B cell (primary cell): ENCODE data around the gene PSMD1. TPM values are rescaled to one million over a fixed set of nuclear protein-coding genes. Genes with fewer than 3 reads are reported as not detected.

Experiments used
- ATAC-seq: fragments of 200-7000 bp; cut with Tn5 transposase; one replicate; pipeline ENCODE4 v1.10.0; 2021; ENCODE audit warnings: low read depth, mild to moderate bottlenecking, moderate number of reproducible peaks, moderate library complexity
- CTCF ChIA-PET: fragments of 350-600 bp; sonication (Branson Sonifier 250); formaldehyde crosslinking; loops from one replicate; lab custom pipeline; 2021; ENCODE audit warnings: antibody characterized with exemption, inconsistent platforms; lab: Charles Lee
- POLR2A ChIA-PET: fragments of 350-600 bp; sonication (Branson Sonifier 250); formaldehyde crosslinking; loops from one replicate; lab custom pipeline; 2021; ENCODE audit warnings: antibody characterized with exemption; lab: Charles Lee
- DNase-seq: peaks from one replicate; pipeline ENCODE4 v3.0.0; 2013
- H2AFZ ChIP-seq: 2 replicates; pipeline ENCODE4 v1.6.1; 2012; ENCODE audit warnings: mild to moderate bottlenecking, low read depth, low read length; ENCODE audit not compliant: insufficient read depth, poor library complexity, severe bottlenecking
- H3K27ac ChIP-seq, 2 donors: 1 replicate in 1 of 2; 2 replicates in 1 of 2; pipeline ENCODE4 v1.5.1; 2012 to 2013; ENCODE audit warnings: low read length in 2 of 2, mild to moderate bottlenecking in 2 of 2, moderate library complexity in 1 of 2
- H3K27me3 ChIP-seq, 4 experiments: fragments of 200-600 bp in 1 of 4; sonication (generic) in 1 of 4; replicated peaks in 1 of 4; 1 replicate in 2 of 4; 2 replicates in 2 of 4; pipeline versions ENCODE4 v1.6.1 to v1.7.0; 2013 to 2016; ENCODE audit warnings: low read length in 3 of 4, mild to moderate bottlenecking in 2 of 4, mixed read lengths in 1 of 4, moderate library complexity in 1 of 4; ENCODE audit not compliant: insufficient read depth in 4 of 4, control insufficient read depth in 3 of 4; ENCODE audit errors: control extremely low read depth in 1 of 4
- H3K36me3 ChIP-seq, 2 experiments: replicated peaks in 1 of 2; 1 replicate in 1 of 2; 2 replicates in 1 of 2; pipeline versions ENCODE4 v1.6.1 to v1.7.1; 2013; ENCODE audit warnings: low read length in 1 of 2; ENCODE audit not compliant: insufficient read depth in 2 of 2, control insufficient read depth in 1 of 2; ENCODE audit errors: control extremely low read depth in 1 of 2, extremely low read depth in 1 of 2
- H3K4me1 ChIP-seq, 2 donors: fragments of 200-600 bp in 1 of 2; sonication (generic) in 1 of 2; 1 replicate in 1 of 2; 2 replicates in 1 of 2; pipeline versions ENCODE4 v1.5.1 to v1.6.1; 2013 to 2017; ENCODE audit warnings: low read length in 2 of 2; ENCODE audit not compliant: control insufficient read depth in 2 of 2, insufficient read depth in 2 of 2
- H3K4me2 ChIP-seq: replicated peaks from 2 replicates; pipeline ENCODE3; 2012; ENCODE audit warnings: mild to moderate bottlenecking, low read depth, low read length; ENCODE audit not compliant: poor library complexity, severe bottlenecking
- H3K4me3 ChIP-seq, 5 experiments: fragments of 200-600 bp in 1 of 5; sonication (generic) in 1 of 5; 1 replicate in 3 of 5; 2 replicates in 2 of 5; pipeline versions ENCODE4 v1.5.1 to v1.7.0; 2011 to 2016; ENCODE audit warnings: low read length in 4 of 5, mild to moderate bottlenecking in 4 of 5, low read depth in 2 of 5, control low read depth in 1 of 5, moderate library complexity in 1 of 5; ENCODE audit not compliant: insufficient read depth in 1 of 5; ENCODE audit errors: control extremely low read depth in 1 of 5, extremely low read depth in 1 of 5
- H3K79me2 ChIP-seq: fragments of 200-600 bp; sonication (generic); one replicate; pipeline ENCODE4 v1.6.0; 2016; ENCODE audit warnings: low read length; ENCODE audit not compliant: control insufficient read depth, insufficient read depth
- H3K9ac ChIP-seq: fragments of 200-600 bp; sonication (generic); 2 replicates; pipeline ENCODE4 v1.6.1; 2017; ENCODE audit warnings: mild to moderate bottlenecking, low read length, moderate library complexity
- H3K9me3 ChIP-seq, 3 donors: one replicate each; pipeline versions ENCODE4 v1.6.1 to v1.7.1; 2013; ENCODE audit warnings: low read length in 2 of 3; ENCODE audit not compliant: control insufficient read depth in 2 of 3, insufficient read depth in 1 of 3; ENCODE audit errors: control extremely low read depth in 1 of 3
- H4K20me1 ChIP-seq: 2 replicates; pipeline ENCODE4 v1.6.0; 2012; ENCODE audit warnings: mild to moderate bottlenecking, low read length; ENCODE audit not compliant: insufficient read depth, control insufficient read depth, poor library complexity, severe bottlenecking
- H3K27ac Mint-ChIP-seq: one replicate; pipeline ENCODE4 v1.8.0; 2021; ENCODE audit warnings: mixed read lengths
- H3K27me3 Mint-ChIP-seq: one replicate; pipeline ENCODE4 v1.8.0; 2021; ENCODE audit warnings: mixed read lengths
- H3K4me1 Mint-ChIP-seq: one replicate; pipeline ENCODE4 v1.8.0; 2021; ENCODE audit warnings: mixed read lengths
- H3K4me3 Mint-ChIP-seq: one replicate; pipeline ENCODE4 v1.8.0; 2021; ENCODE audit warnings: mixed read lengths
- H3K9me3 Mint-ChIP-seq: one replicate; pipeline ENCODE4 v1.8.0; 2022; ENCODE audit warnings: mixed read lengths; ENCODE audit not compliant: insufficient read depth
- CTCF ChIP-seq: fragments of 200-600 bp; IDR thresholded peaks from one replicate; pipeline ENCODE4 v1.8.0; 2022; ENCODE audit warnings: antibody characterized with exemption, mild to moderate bottlenecking
- EZH2 ChIP-seq: IDR thresholded peaks from 2 replicates; pipeline ENCODE4 v1.6.1; 2012; ENCODE audit warnings: borderline replicate concordance, low read depth, mild to moderate bottlenecking, moderate library complexity, low read length; ENCODE audit not compliant: insufficient read depth, poor library complexity, severe bottlenecking
- WGBS: methylation state at CpG from one replicate; pipeline ENCODE4 v1.1.5; 2013; ENCODE audit warnings: missing lambda C conversion rate; ENCODE audit not compliant: insufficient coverage; 5-methylcytosine and 5-hydroxymethylcytosine counted together
- intact Hi-C: fragments of 100-400 bp; cut with micrococcal nuclease; formaldehyde crosslinking; loops from one replicate; pipeline ENCODE4 v1.10.0; 2022
- polyA plus RNA-seq: library from polyadenylated mRNA; depleted of rRNA; stranded (reverse); fragments of >200 nt; gene quantifications from 2 replicates; pipeline ENCODE4 v1.2.3, GENCODE V29; 2012
- total RNA-seq, 2 donors: library from RNA; stranded (reverse); fragments of 120-200 nt in 1 of 2; gene quantifications; 1 replicate in 1 of 2; 2 replicates in 1 of 2; pipeline versions ENCODE4 v1.2.3 to v1.2.4, GENCODE V29; 2013 to 2022

PSMD1 gene
- total and polyA plus RNA-seq, 2 donors (not counting 1 experiment from before 2014, with no cell fraction given): 21.5 to 48.2 TPM

GRCh38 chr2:231126123-231126522 lies 69.5 kb downstream of the PSMD1 start:
- no peak overlapping the region for H3K27ac ChIP-seq
- TF ChIP-seq EZH2: no peak
- no peak for TF ChIP-seq CTCF
- H2AFZ ChIP-seq: no peak overlapping the region
- Mint-ChIP-seq H3K9me3 (no peaks in the 10 kb centered on the region), H3K27ac (no peak overlapping the region), H3K4me3 (no peak overlapping the region), H3K27me3 (no peaks in the 10 kb centered on the region), H3K4me1 (peaks cover 3% of the 10 kb centered on the region)
- WGBS: 100% methylated on average over 1 of the region's 7 CpGs
- DNase-seq (no peak), ATAC-seq (no peak)
- no peaks in the 10 kb centered on the region for H3K9me3 ChIP-seq
- H3K4me3 ChIP-seq: no peak overlapping the region
- ChIA-PET CTCF (interaction anchor here (0.6 to 1.5 kb wide), 2 partner anchors 22 to 233 kb away, joined by 3 read pairs; no protein-coding TSS in a partner anchor), POLR2A (no interaction called here)
- H3K4me1 ChIP-seq: no peaks in the 10 kb centered on the region
- no peaks in the 10 kb centered on the region for H3K79me2 ChIP-seq
- H3K9ac ChIP-seq: no peak overlapping the region
- H3K27me3 ChIP-seq: no peaks in the 10 kb centered on the region
- intact Hi-C loops: no loop called here
- H3K4me2 ChIP-seq: no peak overlapping the region
- H3K36me3 ChIP-seq: no peaks in the 10 kb centered on the region
- no peaks in the 10 kb centered on the region for H4K20me1 ChIP-seq

GRCh38 chr2:231127480-231127879 lies 70.8 kb downstream of the PSMD1 start:
- Histone ChIP-seq H3K27ac (no peak overlapping the region), H3K9me3 (no peaks in the 10 kb centered on the region), H3K36me3 (no peaks in the 10 kb centered on the region), H4K20me1 (no peaks in the 10 kb centered on the region), H3K27me3 (no peaks in the 10 kb centered on the region), H3K4me3 (no peak overlapping the region), H3K79me2 (no peaks in the 10 kb centered on the region), H2AFZ (no peak overlapping the region), H3K9ac (no peak overlapping the region), H3K4me1 (no peaks in the 10 kb centered on the region), H3K4me2 (no peak overlapping the region)
- Mint-ChIP-seq H3K4me3 (no peak overlapping the region), H3K4me1 (peaks cover 5% of the 10 kb centered on the region), H3K27ac (no peak overlapping the region), H3K9me3 (no peaks in the 10 kb centered on the region), H3K27me3 (no peaks in the 10 kb centered on the region)
- TF ChIP-seq CTCF: no peak
- no peak for TF ChIP-seq EZH2
- DNase-seq (no peak), ATAC-seq (no peak)
- POLR2A ChIA-PET: no interaction called here
- CTCF ChIA-PET: interaction anchor here (1.8 kb wide), 1 partner anchor 17 kb away, joined by 6 read pairs; no protein-coding TSS in a partner anchor
- 98% methylated on average over 9 of the region's 9 CpGs for WGBS
- intact Hi-C loops: no loop called here
